Adipocyte (in vitro differentiated cells): ENCODE results near the gene BMPR1B.
A peak's percentile ranks its signal among the peaks of the same experiment; 100 is the strongest.

Experiments used
- DNase-seq: peaks from one replicate; pipeline ENCODE4 v3.0.0-alpha.2; 2015; ENCODE audit warnings: low read depth
- H3K27me3 ChIP-seq: replicated peaks from 2 replicates; pipeline ENCODE4 v1.7.0; 2013; ENCODE audit warnings: mild to moderate bottlenecking, low read length, moderate library complexity; ENCODE audit not compliant: control insufficient read depth, insufficient read depth
- H3K36me3 ChIP-seq: 2 replicates; pipeline ENCODE4 v1.7.0; 2013; ENCODE audit warnings: low read length, mild to moderate bottlenecking, moderate library complexity; ENCODE audit not compliant: control insufficient read depth, insufficient read depth, severe bottlenecking
- H3K4me1 ChIP-seq: 2 replicates; pipeline ENCODE4 v1.7.0; 2013; ENCODE audit warnings: mild to moderate bottlenecking, low read length, moderate library complexity; ENCODE audit not compliant: control insufficient read depth, insufficient read depth
- H3K4me3 ChIP-seq: 2 replicates; pipeline ENCODE4 v1.7.0; 2013; ENCODE audit warnings: mild to moderate bottlenecking, low read length, moderate library complexity
- H3K9ac ChIP-seq: 2 replicates; pipeline ENCODE4 v1.7.0; 2013; ENCODE audit warnings: mild to moderate bottlenecking, low read length, moderate library complexity
- H3K9me3 ChIP-seq: 2 replicates; pipeline ENCODE4 v1.7.0; 2013; ENCODE audit warnings: mild to moderate bottlenecking, low read length, moderate library complexity; ENCODE audit not compliant: control insufficient read depth

Gene BMPR1B

GRCh38 chr4:95092766-95093165 lies 335.0 kb downstream of the BMPR1B start:
- H3K4me1 ChIP-seq: peaks cover 14% of the 10 kb centered on the region
- H3K9ac ChIP-seq: no peak overlapping the region
- no peaks in the 10 kb centered on the region for H3K9me3 ChIP-seq
- no peaks in the 10 kb centered on the region for H3K27me3 ChIP-seq
- H3K4me3 ChIP-seq: no peak overlapping the region
- no peaks in the 10 kb centered on the region for H3K36me3 ChIP-seq
- no peak for DNase-seq

- no peak for DNase-seq
- Histone ChIP-seq H3K27me3 (no peaks in the 10 kb centered on the region), H3K4me1 (peaks cover 8% of the 10 kb centered on the region), H3K9me3 (no peaks in the 10 kb centered on the region), H3K4me3 (no peak overlapping the region), H3K9ac (no peak overlapping the region), H3K36me3 (no peaks in the 10 kb centered on the region)
Observed at GRCh38 chr4:95093460-95093859, 335.7 kb downstream of the BMPR1B start.

GRCh38 chr4:95093936-95094929 lies 336.5 kb downstream of the BMPR1B start:
- Histone ChIP-seq H3K36me3 (no peaks in the 10 kb centered on the region), H3K27me3 (no peaks in the 10 kb centered on the region), H3K4me1 (peaks cover 6% of the 10 kb centered on the region), H3K9ac (no peak overlapping the region), H3K9me3 (no peaks in the 10 kb centered on the region), H3K4me3 (no peak overlapping the region)
- no peak for DNase-seq

- Histone ChIP-seq H3K27me3 (no peaks in the 10 kb centered on the region), H3K4me1 (peaks cover 6% of the 10 kb centered on the region), H3K36me3 (no peaks in the 10 kb centered on the region), H3K4me3 (no peak overlapping the region), H3K9me3 (peaks cover 2% of the 10 kb centered on the region), H3K9ac (peak overlapping the region; percentile 29)
- peak; percentile 85 for DNase-seq
Observed at GRCh38 chr4:95095348-95095974, 337.7 kb downstream of the BMPR1B start.

- no peak for DNase-seq
Observed at GRCh38 chr4:95102162-95102790, 344.5 kb downstream of the BMPR1B start.

GRCh38 chr4:95105112-95105511 lies 347.4 kb downstream of the BMPR1B start:
- Histone ChIP-seq H3K4me3 (no peak overlapping the region), H3K36me3 (no peaks in the 10 kb centered on the region)

More at GRCh38 chr4:95102162-95102790, 344.5 kb downstream of the BMPR1B start:
- no peak overlapping the region for H3K4me3 ChIP-seq
- no peaks in the 10 kb centered on the region for H3K36me3 ChIP-seq
- peaks cover 5% of the 10 kb centered on the region for H3K9me3 ChIP-seq
- no peaks in the 10 kb centered on the region for H3K27me3 ChIP-seq
- H3K9ac ChIP-seq: no peak overlapping the region
- peaks cover 11% of the 10 kb centered on the region for H3K4me1 ChIP-seq

DNA sequence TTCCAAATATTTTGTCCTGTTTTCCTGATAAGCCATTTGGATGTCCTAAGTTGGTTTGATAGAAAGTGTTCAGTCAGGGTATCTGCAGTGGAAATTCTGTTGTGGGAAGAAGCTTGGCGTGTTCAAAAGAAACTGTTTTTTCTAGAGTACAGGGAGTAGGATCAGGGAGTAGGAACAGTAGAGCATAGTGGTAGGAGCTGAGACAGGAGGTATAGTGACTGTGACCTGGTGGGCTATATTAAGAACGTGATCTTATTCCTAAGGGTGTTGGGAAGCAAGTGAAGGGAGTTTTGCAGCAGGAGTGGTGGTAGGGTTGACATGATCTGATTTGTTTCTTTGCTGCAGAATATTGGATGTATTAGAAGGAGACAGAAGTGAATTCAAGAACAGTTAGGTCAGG lies 348.2 kb downstream of the BMPR1B start:
- Histone ChIP-seq H3K9me3 (no peaks in the 10 kb centered on the region), H3K36me3 (no peaks in the 10 kb centered on the region), H3K27me3 (no peaks in the 10 kb centered on the region), H3K4me3 (no peak overlapping the region), H3K9ac (no peak overlapping the region), H3K4me1 (peaks cover 21% of the 10 kb centered on the region)
- DNase-seq: no peak

More at GRCh38 chr4:95105112-95105511, 347.4 kb downstream of the BMPR1B start:
- no peak for DNase-seq
- Histone ChIP-seq H3K9me3 (peaks cover 5% of the 10 kb centered on the region), H3K27me3 (no peaks in the 10 kb centered on the region), H3K4me1 (peaks cover 21% of the 10 kb centered on the region), H3K9ac (no peak overlapping the region)

GRCh38 chr4:95106408-95106928 lies 348.7 kb downstream of the BMPR1B start:
- no peaks in the 10 kb centered on the region for H3K9me3 ChIP-seq
- no peak for DNase-seq
- no peaks in the 10 kb centered on the region for H3K27me3 ChIP-seq
- no peak overlapping the region for H3K9ac ChIP-seq
- H3K4me1 ChIP-seq: peaks cover 21% of the 10 kb centered on the region
- H3K36me3 ChIP-seq: no peaks in the 10 kb centered on the region
- H3K4me3 ChIP-seq: no peak overlapping the region

DNA sequence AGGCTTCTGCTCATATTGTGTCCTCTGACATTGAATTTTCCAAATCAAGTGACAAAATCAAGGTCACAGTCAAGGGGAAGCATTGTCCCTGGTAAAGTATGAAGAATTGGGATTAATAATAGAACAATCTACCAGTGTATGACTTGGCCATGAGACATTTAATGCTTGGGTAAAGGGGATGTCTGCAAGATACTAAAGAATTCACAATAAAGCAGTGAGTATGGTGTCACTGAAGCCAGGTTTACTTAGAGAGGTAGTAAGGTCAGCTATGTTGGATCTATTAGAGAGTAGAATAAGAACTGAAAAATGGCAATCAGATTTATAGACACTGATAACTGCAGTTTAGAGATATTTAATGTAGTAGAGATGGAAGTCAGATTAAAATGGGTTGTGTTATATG lies 349.2 kb downstream of the BMPR1B start:
- no peaks in the 10 kb centered on the region for H3K9me3 ChIP-seq
- no peak overlapping the region for H3K9ac ChIP-seq
- no peak overlapping the region for H3K4me3 ChIP-seq
- peaks cover 21% of the 10 kb centered on the region for H3K4me1 ChIP-seq
- no peaks in the 10 kb centered on the region for H3K27me3 ChIP-seq
- DNase-seq: no peak
- H3K36me3 ChIP-seq: no peaks in the 10 kb centered on the region

- no peak overlapping the region for H3K9ac ChIP-seq
- peak; percentile 42 for DNase-seq
- H3K27me3 ChIP-seq: no peaks in the 10 kb centered on the region
- no peaks in the 10 kb centered on the region for H3K9me3 ChIP-seq
- no peaks in the 10 kb centered on the region for H3K36me3 ChIP-seq
- no peak overlapping the region for H3K4me3 ChIP-seq
- H3K4me1 ChIP-seq: peaks cover 21% of the 10 kb centered on the region
Observed at GRCh38 chr4:95107635-95108034, 349.9 kb downstream of the BMPR1B start.

- no peak for DNase-seq
- H3K4me3 ChIP-seq: no peak overlapping the region
- peaks cover 17% of the 10 kb centered on the region for H3K4me1 ChIP-seq
- no peaks in the 10 kb centered on the region for H3K27me3 ChIP-seq
- H3K9ac ChIP-seq: no peak overlapping the region
- no peaks in the 10 kb centered on the region for H3K9me3 ChIP-seq
- no peaks in the 10 kb centered on the region for H3K36me3 ChIP-seq
Observed at GRCh38 chr4:95108883-95109421, 351.2 kb downstream of the BMPR1B start.
